Measurements from ENCODE around the gene PAX8.

The PAX8 gene

GRCh38 chr2:113202305-113203216 lies 76.2 kb downstream of the PAX8 start:
- peak; percentile 93 for DNase-seq

DNA sequence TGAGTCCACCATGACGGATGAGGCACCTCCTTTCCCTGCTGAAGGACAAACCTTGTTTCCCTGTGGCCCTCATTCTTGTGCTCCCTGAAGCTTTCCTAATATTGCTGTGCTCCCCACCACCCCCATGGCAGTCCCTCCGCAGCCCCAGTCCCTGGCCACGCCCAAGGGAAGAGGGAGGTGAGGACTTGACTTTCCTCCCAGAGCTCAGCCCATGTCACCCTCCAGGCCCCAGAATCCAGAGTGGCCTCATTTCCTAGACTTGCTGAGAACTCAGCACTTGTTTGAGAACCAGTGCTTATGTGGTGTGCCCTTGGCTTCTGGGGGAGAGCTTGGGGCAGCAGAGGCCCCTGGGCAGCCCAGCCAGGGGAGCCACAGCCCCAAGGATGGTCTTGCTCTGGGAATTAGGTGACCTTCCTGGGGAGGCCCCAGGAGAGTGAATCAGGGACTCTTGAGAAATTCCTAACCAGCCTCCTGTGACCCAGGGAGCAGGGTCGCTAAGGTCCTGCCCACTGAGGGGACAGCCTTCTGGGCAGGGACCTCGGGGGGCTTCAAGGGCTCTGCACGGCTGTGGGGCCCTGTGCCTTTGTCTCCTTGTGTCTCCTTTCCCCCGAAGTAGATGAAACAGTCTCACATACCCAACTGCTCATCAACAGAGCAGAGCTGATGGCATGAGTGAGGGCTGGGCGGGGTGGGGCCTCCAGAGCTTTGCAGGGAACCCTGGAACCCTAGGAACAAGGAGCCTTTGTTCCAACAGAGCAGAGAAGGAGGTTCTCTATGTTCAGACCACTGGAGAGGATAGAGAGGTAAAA lies 77.0 kb downstream of the PAX8 start:
- no peak for DNase-seq

- DNase-seq = no peak
Observed at GRCh38 chr2:113200736-113201490, 77.8 kb downstream of the PAX8 start.

GRCh38 chr2:113200236-113200635 lies 78.5 kb downstream of the PAX8 start:
- no peak for DNase-seq

GRCh38 chr2:113198790-113199612 lies 79.7 kb downstream of the PAX8 start:
- no peak for DNase-seq

- no peak for DNase-seq
Observed at GRCh38 chr2:113198048-113198789, 80.5 kb downstream of the PAX8 start.

DNA sequence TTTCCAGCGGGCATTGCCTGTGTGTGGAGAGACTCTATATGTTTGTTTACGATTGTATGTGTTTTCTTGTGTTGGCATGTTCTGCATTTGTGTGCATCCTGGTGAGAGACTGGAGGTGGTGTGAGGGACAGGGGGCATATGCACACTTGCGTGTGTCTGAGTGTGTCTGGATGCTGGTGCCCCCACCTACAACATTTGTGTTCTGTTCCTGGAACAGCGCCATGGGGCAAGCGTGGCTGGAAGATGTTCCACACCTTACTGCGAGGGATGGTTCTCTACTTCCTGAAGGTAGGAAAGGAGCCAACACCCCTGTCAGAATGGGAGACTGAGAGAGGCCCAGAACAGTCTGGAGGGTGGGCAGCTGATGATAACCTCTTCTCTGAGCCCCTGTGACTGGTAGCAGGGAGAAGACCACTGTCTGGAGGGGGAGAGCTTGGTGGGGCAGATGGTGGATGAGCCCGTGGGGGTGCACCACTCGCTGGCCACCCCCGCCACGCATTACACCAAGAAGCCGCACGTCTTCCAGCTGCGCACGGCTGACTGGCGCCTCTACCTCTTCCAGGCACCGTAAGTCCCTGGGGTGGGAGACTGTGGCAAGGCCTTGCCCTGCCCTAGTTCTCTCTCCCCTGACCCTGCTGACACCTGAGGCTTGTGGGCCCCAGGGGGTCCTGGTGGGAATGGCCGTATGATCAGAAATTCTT lies 81.2 kb downstream of the PAX8 start:
- DNase-seq = no peak

DNA sequence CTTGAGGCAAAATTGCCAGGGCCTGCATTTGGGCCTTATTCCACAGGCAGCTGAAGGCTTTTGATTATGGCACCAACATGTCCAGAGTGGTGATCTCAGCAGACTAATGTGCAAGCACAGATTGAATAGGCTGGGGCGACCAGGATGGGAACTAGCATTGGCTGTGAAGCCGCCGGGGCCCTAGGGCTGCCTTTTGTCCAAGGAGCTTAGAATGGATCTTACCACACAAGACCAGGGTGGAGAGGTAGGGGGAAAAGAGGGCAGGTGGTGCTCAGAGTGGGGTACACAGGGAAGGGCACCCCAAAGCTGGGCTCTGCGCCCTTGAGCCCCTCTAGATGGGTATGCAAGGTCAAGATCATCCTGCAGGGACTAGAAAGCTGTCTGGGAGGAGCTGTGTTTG lies 81.9 kb downstream of the PAX8 start:
- no peak for DNase-seq

GRCh38 chr2:113195923-113196501 lies 82.7 kb downstream of the PAX8 start:
- no peak for DNase-seq

- DNase-seq = no peak
Observed at GRCh38 chr2:113192459-113193100, 86.1 kb downstream of the PAX8 start.

- DNase-seq = no peak
Observed at GRCh38 chr2:113190871-113191270, 87.8 kb downstream of the PAX8 start.

DNA sequence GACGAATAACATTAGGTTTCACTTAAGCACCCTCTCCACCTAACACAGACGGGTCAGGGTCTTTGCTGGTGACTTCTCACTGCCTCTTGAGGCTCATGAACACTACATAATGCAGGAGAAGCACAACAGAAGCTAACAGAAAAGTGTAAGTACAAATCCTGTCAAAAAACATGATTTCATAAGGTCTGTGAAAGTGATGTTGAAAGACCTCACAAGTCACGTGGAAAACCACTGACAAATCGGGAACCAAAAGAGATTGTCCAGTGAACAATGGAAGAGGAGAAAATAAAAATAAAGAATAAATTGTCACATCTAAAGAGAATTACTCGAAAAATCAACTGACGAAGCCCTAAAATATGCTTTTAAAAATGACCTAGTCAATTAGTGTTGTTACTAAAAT lies 91.0 kb downstream of the PAX8 start:
- no peak for DNase-seq

DNA sequence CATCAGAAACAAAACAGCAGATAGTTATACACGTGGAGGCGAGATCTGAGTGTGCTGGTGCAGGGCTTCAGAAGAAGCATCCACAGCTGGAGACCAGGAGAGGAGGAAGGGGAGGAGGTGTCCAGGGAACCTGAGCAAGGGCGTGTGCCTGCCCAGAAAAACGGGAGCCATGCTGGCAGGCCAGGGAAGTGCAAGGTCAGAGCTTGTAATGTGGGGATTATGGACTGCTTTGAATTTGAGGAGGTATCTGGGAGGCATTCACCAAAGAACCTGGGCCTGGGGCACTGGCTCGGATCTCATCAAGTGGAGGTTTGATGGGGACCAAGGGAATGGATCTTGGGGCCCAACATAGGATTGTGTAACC lies 92.3 kb downstream of the PAX8 start:
- DNase-seq = no peak

DNA sequence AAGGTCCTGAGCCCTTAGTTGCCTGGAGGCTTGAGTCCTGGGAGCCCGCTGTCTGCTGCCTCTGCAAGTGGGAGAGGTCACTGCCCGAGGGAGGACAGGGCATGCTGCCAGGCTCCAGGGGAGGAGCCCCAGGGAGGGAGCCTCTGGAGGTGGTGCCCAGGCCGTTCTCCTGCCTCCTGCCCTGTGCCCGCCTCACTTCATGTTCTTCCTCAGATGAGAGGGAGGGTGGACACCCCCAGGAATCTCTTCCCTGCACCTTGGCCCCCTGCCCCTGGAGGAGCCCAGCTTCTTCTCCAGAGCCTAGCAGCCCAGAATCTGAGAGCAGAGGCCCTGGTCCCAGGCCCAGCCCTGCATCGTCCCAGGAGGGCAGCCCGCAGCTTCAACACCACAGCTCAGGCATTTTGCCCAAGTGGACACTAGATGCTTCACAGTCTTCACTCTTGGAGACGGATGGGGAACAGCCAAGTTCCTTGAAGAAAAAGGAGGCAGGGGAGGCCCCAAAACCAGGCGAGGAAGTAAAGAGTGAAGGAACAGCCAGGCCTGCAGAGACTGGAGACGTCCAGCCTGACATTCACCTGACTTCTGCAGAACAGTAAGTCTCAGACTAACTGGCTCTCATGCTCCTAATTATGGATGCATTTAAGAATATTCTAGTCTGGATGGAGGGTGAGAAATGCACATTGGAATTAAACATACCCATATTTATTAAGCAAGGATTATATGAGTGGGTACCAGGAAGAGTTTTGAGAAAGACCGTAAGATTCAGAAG lies 92.9 kb downstream of the PAX8 start:
- DNase-seq = no peak

DNA sequence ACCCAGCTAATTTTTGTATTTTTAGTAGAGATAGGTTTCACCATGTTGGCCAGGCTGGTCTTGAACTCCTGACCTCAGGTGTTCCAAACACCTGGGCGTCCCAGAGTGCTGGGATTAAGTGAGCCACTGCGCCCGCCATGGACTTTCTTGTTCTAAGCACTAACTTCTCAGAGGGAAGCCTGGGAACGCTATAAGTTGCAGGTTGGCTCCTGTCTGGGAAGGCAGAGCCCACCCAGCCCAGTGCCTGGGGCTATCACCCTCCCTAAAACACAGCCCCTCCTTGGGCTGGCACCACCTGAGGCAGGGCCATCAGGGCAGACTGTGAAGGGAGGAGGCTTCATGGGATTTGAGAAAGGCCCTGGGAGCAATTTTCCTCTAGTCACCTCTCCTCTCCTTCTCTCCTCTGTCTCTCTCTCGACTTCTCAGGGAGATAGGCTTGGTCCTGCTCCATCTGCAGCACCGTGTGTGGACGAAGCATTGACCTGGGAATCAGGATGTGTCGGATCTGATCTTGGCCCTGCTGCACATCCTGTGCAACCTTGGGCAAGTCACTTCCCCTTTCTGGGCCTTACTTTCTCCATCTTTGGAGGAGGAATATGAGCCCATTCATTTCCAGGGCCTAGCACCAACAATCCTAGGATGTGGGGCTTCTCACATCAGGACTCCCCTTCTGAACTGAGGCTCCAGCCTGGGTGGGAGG lies 94.0 kb downstream of the PAX8 start:
- DNase-seq = no peak

DNA sequence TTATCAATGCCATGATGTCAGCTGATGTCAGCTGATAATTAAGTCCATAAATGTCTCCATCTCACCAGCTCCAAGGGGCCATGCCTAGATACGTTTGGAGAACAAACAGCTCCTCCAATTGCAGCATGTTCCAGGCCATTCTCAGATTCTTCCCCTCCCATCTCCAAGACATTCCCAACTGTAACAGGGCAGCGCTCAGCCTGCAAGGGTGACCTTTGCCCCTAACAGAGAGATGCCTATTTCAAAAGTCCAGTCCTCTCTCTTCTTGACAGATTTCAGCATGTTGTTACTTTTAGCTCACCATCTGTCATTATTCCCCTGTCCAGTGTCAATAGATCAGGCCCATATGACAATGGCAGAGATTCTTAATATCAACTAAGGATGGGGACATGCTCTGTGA lies 95.0 kb downstream of the PAX8 start:
- no peak for DNase-seq

DNA sequence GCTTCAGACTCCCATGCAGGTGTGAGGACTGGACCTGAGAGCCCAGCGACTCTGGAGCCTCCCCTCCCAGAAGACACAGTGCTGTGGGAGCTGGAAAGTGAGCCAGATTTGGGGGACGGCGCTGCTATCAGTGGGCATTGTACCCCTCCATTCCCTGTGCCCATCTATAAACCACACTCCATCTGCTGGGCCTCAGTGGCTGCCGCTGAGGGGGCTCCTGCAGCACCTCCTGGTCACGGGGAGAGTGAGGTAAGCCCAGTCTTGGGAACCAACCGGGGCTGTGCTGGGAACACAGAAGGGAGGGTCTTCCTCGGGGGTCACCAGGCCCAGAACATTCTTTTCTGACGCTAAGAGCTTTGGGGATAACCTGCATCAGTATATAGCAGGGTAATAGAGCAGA lies 95.5 kb downstream of the PAX8 start:
- DNase-seq = no peak

DNA sequence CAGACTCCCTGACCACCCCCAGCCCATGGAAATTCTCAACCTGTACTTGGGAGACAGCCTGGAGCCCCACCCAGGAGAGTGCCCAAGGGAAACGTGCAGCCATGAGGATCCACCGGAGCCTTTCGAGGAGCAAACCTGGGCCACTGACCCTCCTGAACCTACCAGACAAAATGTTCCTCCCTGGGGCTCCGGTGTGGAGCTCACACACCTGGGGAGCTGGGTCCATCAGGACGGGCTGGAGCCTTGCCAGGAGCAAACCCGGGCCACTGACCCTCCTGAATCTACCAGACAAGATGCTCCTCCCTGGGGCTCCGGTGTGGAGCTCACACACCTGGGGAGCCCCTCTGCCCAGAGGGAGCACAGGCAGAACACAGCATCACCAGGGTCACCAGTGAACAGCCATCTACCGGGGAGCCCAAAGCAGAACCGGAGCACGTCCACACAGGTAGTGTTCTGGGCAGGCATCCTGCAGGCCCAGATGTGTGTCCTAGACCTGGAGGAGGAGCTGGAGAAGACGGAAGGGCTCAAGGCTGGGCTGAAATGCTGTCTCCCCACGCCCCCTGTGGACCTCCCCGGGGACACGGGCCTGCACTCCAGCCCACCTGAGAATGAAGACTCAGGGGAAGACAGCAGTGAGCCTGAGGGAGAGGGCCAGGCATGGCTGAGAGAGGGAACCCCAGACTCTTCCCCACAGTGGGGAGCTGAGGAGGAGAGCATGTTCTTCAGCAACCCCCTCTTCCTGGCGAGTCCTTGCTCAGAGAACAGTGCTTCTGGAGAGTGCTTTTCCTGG lies 96.1 kb downstream of the PAX8 start:
- DNase-seq = no peak

All from kidney glomerular epithelial cell (primary cell).